Measurements from ENCODE around the gene PRDM15.

DNA sequence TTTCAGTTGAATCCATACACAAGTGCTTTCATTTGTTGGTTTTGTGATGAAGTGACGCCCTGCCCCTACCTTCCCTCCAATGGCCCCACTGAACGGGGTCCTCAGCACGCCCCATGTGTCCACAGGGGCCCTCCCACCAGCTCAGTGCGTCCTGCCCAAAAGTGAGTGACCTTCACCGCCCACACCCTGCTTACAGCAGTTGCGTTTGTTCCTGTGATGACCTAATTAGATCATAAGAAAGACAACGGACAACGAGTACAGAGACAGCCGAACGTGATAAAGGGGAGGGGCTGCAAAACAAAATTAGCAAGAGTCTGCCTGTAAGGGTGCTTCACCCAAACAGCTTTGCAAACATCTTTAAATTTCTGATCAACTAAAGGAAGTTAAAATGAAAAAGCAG, 74.1 kb downstream of the PRDM15 start:
- TF ChIP-seq, protein P1, sequence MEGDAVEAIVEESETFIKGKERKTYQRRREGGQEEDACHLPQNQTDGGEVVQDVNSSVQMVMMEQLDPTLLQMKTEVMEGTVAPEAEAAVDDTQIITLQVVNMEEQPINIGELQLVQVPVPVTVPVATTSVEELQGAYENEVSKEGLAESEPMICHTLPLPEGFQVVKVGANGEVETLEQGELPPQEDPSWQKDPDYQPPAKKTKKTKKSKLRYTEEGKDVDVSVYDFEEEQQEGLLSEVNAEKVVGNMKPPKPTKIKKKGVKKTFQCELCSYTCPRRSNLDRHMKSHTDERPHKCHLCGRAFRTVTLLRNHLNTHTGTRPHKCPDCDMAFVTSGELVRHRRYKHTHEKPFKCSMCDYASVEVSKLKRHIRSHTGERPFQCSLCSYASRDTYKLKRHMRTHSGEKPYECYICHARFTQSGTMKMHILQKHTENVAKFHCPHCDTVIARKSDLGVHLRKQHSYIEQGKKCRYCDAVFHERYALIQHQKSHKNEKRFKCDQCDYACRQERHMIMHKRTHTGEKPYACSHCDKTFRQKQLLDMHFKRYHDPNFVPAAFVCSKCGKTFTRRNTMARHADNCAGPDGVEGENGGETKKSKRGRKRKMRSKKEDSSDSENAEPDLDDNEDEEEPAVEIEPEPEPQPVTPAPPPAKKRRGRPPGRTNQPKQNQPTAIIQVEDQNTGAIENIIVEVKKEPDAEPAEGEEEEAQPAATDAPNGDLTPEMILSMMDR (conservative IDR thresholded peaks at IDR 0.05; ENCODE audit: low read length), result no peak
- no peak for TF ChIP-seq EZH2phosphoT487 (IDR thresholded peaks at IDR 0.05; ENCODE audit: borderline replicate concordance, low read depth, low read length)
